HG03064 (cell line): Measurements from ENCODE around the gene KLC1.

Experiments
- ATAC-seq: cut with Tn5 transposase; IDR thresholded peaks from one replicate; pipeline ENCODE4 v1.9.1; 2021; ENCODE audit warnings: low read depth; ENCODE audit not compliant: unreplicated experiment

The KLC1 gene

DNA sequence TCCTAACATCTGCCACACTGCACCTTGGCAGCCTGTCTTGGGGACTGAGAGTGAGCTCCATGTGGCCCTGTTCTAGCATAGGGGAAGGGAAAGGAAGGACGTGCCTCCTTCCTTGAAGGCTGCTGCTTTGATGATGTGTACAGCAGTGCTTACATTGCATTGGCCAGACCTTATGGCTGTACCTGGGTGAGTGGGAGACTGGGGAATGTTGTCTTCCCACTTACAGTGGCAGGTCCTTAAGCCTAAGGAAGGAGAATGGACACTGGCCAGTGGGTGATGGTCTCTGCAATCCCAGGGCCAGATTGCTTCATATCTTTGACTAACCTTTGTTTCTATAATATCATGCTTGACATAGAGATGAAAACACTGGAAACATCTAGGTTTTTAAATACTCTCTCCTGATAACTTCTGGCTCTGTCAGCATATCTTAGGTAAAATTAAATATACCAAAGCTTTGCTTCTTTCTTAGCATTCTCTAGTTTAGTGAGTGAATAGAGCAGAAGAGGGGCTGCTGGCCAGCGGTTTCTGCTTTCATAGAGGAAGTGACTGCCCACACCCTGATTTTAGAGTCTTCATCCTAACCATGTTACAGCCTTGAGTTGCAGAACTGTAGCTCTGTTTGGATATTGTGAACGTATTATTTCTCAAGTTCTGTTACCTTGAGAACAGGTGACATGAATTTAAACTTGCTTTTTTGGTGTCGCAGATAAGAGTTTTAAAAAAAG is 27.2 kb downstream of the KLC1 start:
- ATAC-seq: no peak

DNA sequence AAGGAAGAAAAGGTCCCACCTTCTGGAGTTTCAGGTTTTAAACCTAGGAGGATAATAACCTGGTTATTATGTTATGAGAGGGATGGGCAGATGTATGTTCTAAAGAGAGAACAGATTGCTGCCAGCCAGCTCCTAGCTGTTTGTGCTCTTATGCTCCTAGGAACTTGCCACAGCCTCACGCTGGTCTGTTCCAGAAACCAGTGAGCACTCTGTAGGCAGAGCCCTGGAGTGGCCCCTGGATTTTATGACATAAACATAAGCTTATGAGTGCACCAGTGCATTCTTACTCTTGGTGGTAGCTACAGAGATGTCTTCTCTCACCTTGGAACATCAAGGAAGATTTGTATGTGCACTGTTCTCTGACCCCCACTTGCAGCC is 27.7 kb downstream of the KLC1 start:
- ATAC-seq: no peak

DNA sequence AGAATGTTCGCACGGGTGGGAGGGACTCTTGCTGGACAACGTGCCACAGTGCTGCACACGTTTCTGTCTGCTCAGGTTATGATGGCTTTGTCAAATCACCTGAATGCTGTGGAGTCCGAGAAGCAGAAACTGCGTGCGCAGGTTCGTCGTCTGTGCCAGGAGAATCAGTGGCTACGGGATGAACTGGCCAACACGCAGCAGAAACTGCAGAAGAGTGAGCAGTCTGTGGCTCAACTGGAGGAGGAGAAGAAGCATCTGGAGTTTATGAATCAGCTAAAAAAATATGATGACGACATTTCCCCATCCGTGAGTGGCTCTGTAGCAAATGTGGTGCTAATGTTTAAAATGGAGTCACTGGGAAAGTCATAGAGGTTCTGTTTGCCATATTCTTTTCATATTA is 28.5 kb downstream of the KLC1 start:
- ATAC-seq: no peak

DNA sequence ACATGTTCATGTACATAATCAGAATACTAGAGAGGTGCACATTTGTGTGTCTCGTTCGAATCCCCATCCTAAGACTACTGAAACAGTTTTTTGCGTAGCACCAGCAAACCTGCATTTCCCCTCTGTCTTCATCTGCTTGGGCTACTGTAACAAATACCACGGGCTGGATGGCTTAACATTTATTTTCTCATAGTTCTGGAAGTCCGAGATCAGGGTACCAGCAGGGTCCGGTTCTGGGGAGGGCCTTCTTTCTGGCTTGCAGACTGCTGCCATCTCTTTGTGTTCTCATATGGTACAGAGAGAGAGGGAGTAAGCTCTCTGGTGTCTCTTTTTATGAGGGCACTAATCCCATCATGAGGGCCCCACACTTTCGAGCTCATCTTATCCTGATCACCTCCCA is 30.6 kb downstream of the KLC1 start:
- no peak for ATAC-seq

DNA sequence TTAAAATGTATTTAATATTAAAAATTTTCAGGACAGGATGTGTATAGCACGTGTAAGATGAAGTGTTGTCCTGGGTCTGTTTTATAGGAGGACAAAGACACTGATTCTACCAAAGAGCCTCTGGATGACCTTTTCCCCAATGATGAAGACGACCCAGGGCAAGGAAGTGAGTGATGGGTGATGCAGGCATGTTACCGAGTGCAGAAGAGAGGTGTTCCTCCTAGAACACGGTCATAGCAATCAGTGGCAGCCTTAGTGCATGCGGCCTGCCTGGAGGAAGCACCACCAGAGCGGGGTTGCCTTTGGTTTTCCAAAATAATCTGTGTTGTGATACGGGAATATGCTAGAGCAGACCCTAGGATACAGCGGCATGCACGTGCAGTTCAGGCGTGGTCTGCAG is 33.0 kb downstream of the KLC1 start:
- ATAC-seq: no peak

DNA sequence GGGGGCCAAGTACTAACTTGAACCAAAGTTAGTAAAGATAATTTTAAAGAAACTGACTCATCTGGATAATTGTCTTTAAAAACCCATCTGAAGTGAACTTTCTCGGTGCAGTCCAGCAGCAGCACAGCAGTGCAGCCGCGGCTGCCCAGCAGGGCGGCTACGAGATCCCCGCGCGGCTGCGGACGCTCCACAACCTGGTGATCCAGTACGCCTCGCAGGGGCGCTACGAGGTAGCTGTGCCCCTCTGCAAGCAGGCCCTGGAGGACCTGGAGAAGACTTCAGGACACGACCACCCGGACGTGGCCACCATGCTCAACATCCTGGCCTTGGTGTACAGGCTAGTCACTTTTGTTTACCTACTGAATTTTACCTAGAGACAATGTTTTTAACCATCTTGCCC is 33.6 kb downstream of the KLC1 start:
- ATAC-seq: no peak

DNA sequence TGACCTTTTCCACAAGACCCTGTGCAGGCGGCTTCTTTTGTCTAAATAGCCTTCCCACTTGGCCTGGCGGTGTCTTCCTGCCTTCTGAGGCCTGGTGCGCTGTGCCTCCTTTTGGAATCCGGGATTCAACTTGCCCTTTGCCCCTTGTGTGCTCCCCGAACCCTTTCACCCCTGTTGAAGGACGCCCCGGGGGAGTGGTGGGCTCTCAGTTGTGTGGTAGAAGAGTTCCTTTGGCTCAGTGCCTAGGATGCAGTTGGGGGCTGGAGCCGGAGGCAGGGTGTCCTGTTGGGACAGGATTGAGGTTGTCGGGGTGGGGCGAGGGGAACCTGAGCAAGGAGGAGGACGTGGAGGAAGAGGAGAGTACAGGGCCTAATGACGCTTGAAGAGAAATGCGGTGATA is 34.5 kb downstream of the KLC1 start:
- ATAC-seq: no peak

DNA sequence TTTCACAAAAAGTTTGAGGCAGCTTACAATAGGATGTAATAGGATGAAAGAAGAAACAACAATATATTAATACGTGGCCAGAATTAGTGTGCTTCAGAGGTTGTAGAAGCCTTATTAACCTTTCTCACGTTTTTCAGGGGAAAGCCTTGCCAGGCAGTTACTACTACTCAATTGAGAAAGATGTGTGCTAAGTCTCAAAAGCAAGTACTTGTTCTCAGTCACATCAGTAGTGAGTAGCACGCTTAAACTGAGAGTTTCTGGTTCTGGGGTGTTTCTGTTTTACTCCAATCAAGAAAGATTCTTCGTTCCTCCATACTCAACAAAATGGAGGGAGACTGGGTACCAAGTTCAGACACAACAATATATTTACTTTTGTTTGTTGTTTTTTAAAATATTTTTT is 38.7 kb downstream of the KLC1 start:
- ATAC-seq: no peak

DNA sequence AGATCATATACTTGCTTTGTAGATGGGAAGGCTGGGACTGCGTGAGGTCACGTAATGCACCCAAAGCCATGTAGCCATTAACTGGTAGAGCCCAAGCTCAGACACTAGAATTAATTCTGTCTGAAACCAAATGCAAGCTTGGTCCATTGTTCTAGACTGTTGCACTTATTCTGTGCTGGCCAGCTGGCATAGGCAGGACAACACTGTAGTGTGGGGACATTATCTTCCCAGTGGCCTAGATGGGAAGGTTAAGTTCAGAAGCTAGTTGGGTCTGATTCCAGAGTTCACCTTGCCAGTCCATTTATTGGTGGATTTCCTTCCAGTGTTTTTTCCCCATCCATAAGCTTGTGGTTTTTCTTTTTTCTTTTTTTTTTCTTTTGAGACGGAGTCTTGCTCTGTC is 39.1 kb downstream of the KLC1 start:
- no peak for ATAC-seq

DNA sequence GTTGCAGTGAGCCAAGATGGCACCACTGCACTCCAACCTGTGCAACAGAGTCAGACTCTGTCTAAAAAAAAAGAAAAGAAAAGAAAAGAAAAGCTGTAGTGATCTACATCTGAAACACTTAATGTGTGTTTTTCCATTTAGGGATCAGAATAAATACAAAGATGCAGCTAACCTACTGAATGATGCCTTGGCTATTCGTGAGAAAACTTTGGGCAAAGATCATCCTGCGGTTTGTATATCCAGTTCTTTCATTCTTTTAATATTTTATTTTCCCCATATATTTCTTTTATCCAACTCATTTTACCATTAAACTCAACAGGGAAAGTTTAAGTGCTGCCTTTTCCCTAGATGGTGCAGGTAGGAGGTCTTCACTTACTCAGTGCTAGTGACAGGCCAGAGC is 40.4 kb downstream of the KLC1 start:
- no peak for ATAC-seq

DNA sequence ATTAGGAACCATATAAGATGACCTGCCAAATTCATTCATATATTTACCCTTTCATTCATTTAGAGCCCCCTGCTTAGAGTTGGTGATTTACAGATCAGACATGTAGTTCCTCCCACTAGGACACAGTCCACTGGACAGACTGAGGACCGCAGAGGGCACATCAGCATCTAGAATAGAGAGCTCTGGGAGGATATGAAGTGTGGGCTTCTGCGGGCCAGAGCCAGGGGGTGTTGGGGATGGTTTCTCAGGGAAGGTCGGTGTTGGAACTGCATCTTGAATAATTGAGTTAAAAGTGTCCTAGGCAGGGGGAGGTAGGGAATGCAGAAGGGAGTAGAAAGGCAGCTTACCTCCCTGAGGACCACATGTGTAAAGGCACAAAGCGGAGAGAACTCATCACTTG is 42.9 kb downstream of the KLC1 start:
- ATAC-seq: no peak

DNA sequence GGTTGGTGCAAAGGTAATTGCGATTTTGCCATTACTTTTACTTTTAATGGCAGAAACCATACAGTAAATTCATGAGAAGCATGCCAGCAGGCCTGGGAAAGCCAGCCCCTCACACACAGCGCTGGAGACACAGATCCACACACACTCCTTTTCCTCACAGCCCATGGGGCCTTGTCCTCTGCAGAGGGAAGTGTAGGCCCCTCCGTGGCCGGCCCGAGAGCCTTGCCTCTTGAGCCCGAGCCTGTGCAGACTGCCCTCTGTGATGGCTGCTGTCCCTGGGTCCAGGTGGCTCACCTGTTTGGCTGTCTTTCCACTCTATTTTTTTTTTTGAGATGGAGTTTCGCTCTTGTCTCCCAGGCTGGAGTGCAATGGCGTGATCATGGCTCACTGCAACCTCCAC is 46.9 kb downstream of the KLC1 start:
- no peak for ATAC-seq

DNA sequence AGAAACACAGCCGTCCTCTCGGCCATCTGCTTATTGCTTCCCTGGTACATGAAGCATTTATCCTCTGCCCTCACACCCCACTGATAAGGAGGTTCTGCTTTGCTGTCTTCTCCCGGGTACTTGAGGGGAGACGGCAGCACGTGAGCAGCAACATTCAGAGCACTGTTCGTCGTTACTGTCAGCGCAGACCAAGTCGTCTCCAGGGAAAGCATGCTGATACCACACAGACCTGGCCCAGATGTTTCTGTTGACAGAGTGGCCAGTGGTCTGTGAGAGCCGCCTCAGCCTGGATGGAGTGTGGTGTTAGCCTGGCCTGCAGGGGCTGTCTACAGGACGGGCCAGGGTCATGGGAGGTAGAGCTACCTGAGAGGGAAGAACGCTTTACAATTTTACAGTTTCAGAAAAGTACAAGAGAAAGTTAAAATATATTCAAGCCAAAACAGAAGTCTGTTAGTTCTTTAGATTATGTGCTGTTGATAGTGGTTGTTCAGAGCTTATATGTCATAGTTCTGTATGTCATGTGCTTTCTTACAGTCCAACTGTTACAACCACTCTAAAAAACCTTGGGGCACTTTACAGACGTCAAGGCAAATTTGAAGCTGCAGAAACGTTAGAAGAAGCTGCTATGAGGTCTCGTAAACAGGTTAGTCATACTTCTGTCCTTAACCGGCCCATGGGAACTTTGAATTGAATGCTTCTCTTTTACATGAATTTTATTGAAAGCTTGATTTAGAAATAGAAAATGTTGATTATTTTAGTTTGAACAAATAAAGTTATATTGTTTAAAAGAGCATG is 48.1 kb downstream of the KLC1 start:
- no peak for ATAC-seq

DNA sequence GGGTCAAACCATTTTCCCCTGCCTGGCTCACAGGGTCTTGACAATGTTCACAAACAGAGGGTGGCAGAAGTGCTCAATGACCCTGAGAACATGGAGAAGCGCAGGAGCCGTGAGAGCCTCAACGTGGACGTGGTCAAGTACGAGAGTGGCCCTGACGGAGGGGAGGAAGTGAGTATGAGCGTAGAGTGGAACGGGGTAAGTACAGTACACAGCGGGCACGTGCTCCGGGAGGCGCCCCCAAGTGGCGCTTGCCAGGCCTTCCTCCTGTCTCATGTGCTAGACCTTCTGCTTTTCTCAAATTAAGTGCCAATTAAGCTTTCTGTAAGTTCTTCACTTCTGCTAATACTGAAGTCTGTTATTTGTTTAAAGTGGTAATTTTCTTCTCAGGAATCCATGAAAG is 50.3 kb downstream of the KLC1 start:
- peak; percentile 65 for ATAC-seq

DNA sequence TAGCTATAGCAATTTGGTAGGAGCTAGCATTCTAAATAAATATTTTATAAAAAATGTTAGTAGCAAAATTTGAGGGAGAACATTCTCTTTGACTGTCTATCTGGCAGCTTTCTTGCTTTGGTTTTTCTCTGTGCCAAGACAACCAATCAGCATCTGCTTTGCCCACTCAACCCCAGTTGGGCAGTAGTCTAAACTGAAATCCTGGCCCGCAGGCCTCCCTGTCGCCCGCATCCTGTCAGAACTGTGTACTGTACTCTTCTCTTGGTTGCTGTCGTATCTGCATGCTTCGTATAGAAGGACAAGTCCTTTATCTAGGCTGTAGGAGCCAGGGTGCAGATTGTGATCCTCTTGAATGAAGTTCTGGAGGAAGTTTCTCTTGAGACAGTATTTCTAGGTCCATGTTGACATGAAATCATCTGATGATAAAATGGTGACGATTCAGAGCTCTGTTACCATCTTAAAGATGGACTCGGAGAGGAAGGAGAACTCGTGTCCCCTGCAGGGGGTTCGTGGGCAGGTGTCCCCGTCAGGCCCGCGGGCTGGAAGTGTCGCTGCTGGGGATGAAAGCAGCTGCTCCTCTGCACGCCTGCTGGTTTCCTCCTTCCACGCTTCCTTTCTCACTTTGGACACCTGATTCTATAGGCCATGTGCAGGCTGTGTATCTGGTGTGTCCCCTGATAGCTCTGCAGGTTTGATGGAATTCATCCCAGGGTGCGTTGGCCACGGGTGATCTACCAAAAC is 51.6 kb downstream of the KLC1 start:
- ATAC-seq: no peak

DNA sequence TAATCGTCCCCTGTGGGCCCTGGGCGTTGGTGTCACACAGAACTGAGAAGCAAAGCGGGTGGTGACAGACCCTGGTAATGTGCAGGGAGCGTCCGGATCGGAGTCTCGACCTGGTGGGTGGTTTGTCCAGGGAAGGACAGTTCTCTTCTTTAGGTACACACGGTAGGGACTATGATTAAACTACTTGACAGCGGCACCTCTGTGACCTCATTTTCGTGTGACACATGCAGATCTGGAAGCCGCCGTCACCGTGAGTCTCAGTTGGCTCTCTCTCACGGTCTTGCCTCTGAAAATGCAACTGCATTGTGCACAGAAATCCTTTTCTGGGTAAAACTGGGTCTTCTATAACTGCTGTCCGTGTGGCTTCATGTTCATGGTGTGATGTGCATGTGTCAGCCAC is 54.1 kb downstream of the KLC1 start:
- no peak for ATAC-seq

DNA sequence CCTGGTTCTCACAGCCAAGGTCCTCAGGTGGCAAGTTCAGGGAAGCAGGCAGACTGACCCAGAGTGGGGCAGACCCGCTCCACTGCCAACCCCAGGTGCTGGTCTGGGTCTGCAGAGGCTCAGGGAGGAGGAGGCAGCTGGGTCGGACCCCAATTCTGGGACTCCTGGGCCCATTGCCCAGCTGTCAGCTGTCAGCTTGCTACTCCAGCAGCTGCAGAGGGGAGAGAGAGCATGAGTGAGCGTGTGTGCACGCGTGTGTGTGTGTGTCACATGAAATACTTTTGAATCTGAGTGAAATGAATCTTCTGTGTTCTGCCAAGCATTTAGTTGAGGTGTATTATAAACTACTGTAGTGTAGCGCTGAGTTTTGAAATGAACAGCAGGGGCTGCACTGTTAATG is 55.5 kb downstream of the KLC1 start:
- ATAC-seq: no peak

DNA sequence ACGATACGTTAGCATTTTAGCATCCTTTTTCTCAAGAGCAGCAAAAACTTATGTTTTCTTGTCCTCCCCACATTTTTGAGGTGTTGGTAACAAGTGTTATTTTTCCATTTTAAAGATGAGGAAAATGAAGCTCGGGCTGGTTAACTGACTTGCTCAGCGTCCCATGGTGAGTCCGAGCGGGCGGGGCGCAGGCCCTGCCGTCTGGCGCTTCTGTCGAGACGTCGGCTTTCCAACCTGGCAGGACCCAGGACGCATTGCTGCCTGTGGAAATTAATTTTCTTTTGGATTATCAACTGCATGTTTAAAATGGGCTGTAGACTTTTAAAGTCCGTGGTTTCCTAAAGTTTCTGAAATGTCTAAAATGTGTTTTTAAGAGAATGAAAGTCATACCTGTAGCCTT is 55.9 kb downstream of the KLC1 start:
- no peak for ATAC-seq

DNA sequence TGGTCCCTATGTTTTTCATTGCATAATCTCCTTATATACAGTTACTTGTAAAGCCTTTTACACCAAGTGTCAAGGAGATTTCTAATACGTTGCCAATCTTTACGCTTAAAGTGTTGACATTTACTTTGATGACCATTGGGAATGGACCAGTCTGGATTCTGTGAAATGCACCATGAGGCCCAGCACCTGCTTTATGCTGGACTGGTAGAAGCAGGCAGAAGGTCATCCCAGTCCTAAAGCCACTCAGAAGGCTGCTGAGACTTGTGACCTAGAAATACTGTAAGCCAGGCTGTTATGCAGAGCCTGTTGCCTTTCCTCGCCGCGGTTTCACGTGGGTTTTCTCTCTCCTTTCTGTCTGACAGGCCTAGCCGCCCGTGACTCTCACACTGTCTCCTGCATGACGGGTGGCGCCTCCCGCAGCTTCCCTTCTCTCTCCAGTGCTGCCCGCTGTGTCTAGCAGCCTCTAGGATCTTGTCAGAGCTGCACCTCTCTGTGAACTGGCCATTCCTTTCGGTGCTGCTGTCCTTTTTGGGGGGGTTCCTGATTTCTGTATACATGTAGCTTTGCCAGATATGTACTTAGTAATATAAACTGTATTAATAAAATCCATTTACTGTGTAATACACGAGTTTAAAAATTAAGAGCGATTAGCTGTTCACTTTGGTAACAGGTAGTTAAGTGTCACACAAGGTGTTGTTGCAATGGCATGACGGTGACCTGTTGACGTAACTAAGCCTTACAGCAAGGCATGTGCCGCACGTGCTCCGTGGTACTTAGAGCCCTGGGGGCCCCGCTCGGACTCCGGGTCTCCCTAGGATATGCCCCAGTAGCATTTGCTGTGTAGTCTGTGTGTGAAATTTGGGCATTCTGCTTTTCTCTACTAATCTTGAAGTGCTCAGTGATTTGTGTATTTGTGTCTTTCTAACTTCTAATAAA is 56.5 kb downstream of the KLC1 start:
- ATAC-seq: no peak

DNA sequence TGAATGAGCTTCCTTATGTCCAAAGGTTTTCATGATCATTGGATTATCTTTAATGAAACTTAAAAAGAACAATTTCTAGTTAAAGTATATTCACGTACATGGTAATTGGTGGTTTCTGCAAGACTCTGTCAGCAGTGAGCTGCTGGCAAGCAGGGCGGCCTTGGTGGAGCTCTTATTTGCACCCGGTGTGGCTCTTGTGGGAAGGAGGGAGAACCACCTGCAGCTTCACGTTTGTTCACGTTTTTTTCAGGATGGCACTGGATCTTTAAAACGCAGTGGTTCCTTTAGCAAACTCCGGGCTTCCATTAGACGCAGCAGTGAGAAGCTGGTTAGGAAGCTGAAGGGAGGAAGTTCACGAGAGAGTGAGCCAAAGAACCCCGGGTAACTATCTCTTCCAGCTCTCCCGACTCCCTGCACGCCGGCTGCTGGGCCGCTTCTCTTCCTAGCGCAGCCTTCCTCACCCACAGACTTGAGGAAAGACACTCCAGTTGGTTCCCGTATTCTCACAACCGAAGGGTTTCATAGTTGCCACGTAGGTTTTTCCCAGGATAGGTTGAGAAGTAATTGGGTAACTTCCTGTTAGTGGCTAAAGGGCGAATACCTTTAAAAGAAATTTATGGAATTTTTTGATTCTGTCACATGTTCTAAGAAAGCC is 57.9 kb downstream of the KLC1 start:
- no peak for ATAC-seq
